Caco-2 (cell line): ENCODE measurements around the gene ETV3L. TPM values are rescaled to one million over a fixed set of nuclear protein-coding genes. Genes with fewer than 3 reads are reported as not detected.

Experiments
- BruUV-seq: library from RNA; stranded (reverse); fragments of 400-500 nt; replicated peaks from 2 replicates; lab custom pipeline; 2021; lab: Mats Ljungman, UMichigan
- CTCF ChIA-PET: fragments of 300-600 bp; sonication (Branson Sonifier 250); formaldehyde crosslinking; loops from one replicate; lab custom pipeline; 2022; ENCODE audit warnings: antibody characterized with exemption; lab: Charles Lee
- POLR2A ChIA-PET: fragments of 300-600 bp; sonication (Branson Sonifier 250); formaldehyde crosslinking; loops from one replicate; lab custom pipeline; 2022; ENCODE audit warnings: antibody characterized with exemption; lab: Charles Lee
- DNase-seq, 2 experiments: peaks; one replicate each; pipeline versions ENCODE4 v3.0.0 to v3.0.0-alpha.2; 2020 to 2022
- H3K27me3 ChIP-seq: replicated peaks from 2 replicates; pipeline ENCODE4 v1.6.0; 2011; ENCODE audit warnings: low read length; ENCODE audit not compliant: control insufficient read depth, insufficient read depth
- H3K36me3 ChIP-seq: 2 replicates; pipeline ENCODE4 v1.5.1; 2011; ENCODE audit warnings: low read length; ENCODE audit not compliant: control insufficient read depth, insufficient read depth
- H3K4me1 ChIP-seq: fragments of 250-450 bp; sonication (Bioruptor Pico); 2 replicates; pipeline ENCODE4 v1.5.1; 2020; ENCODE audit warnings: mild to moderate bottlenecking
- H3K4me3 ChIP-seq: 2 replicates; pipeline ENCODE4 v1.5.1; 2011; ENCODE audit warnings: low read depth, mild to moderate bottlenecking, control low read depth, low read length
- H3K9me3 ChIP-seq: fragments of 250-450 bp; sonication (Bioruptor Pico); 2 replicates; pipeline ENCODE4 v1.5.1; 2020; ENCODE audit warnings: mild to moderate bottlenecking, moderate library complexity
- H3K27ac Mint-ChIP-seq: one replicate; pipeline ENCODE4 v1.8.0; 2022; ENCODE audit warnings: mixed read lengths; ENCODE audit not compliant: unreplicated experiment
- H3K27me3 Mint-ChIP-seq: one replicate; pipeline ENCODE4 v1.8.0; 2022; ENCODE audit warnings: mixed read lengths; ENCODE audit not compliant: insufficient read depth, unreplicated experiment
- H3K36me3 Mint-ChIP-seq: one replicate; pipeline ENCODE4 v1.8.0; 2022; ENCODE audit warnings: mild to moderate bottlenecking, mixed read lengths; ENCODE audit not compliant: insufficient read depth, unreplicated experiment
- H3K4me1 Mint-ChIP-seq: one replicate; pipeline ENCODE4 v1.8.0; 2022; ENCODE audit warnings: low read depth, mixed read lengths; ENCODE audit not compliant: unreplicated experiment
- H3K4me3 Mint-ChIP-seq: one replicate; pipeline ENCODE4 v1.8.0; 2022; ENCODE audit warnings: mild to moderate bottlenecking, moderate library complexity, mixed read lengths; ENCODE audit not compliant: unreplicated experiment
- H3K9me3 Mint-ChIP-seq: one replicate; pipeline ENCODE4 v1.8.0; 2022; ENCODE audit warnings: mixed read lengths; ENCODE audit not compliant: unreplicated experiment
- intact Hi-C: fragments of 100-400 bp; cut with micrococcal nuclease; formaldehyde crosslinking; loops from one replicate; pipeline ENCODE4 v1.10.0; 2022; ENCODE audit not compliant: unreplicated experiment
- total RNA-seq: library from RNA; stranded (reverse); gene quantifications from 2 replicates; pipeline ENCODE4 v1.2.3, GENCODE V29; 2022
- TF ChIP-seq, protein P1 (sequence below), 2 experiments: fragments of 200-600 bp in 1 of 2; IDR thresholded peaks; 1 replicate in 1 of 2; 2 replicates in 1 of 2; pipeline versions ENCODE4 v1.5.1 to v1.8.0; 2011 to 2022; ENCODE audit warnings: antibody characterized with exemption in 1 of 2, control low read depth in 1 of 2, inconsistent platforms in 1 of 2, low read depth in 1 of 2, low read length in 1 of 2, mild to moderate bottlenecking in 1 of 2, moderate library complexity in 1 of 2; ENCODE audit not compliant: insufficient read depth in 1 of 2, severe bottlenecking in 1 of 2, unreplicated experiment in 1 of 2

Gene ETV3L
- total RNA-seq, 1 experiment from 2014 or later = not detected

DNA sequence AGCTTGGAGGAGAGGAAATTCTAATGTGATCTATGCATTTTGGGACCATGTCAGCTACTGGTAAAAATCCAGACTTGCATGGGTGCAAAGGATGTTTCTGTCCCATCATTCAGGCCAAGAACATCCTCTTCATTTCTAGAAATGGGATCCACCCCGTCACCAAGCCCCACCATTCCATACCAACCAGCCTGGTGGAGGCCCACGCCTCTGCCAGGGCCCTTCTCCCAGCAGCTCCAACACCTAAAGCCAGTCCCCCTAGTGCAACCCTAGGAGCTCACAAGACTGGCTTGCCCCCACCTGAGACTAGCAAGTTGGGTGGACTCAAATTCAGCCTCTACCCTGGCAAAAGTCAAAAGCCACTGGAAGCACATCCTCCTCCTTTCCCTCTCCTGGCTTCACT lies 55.9 kb downstream of the ETV3L start:
- POLR2A ChIA-PET = interaction anchor here (0.5 kb wide), 1 partner anchor 48 kb away, joined by 3 read pairs; no protein-coding TSS in a partner anchor
- H3K4me1 Mint-ChIP-seq = peaks cover 37% of the 10 kb centered on the region
- H3K36me3 ChIP-seq = no peaks in the 10 kb centered on the region; the same call in 1 of the 2 replicates
- H3K27ac Mint-ChIP-seq = no peak overlapping the region
- intact Hi-C loops = loop anchor here (1.0 to 2.0 kb wide), 2 partner anchors 46 to 75 kb away; no protein-coding TSS in a partner anchor
- TF ChIP-seq, protein P1, sequence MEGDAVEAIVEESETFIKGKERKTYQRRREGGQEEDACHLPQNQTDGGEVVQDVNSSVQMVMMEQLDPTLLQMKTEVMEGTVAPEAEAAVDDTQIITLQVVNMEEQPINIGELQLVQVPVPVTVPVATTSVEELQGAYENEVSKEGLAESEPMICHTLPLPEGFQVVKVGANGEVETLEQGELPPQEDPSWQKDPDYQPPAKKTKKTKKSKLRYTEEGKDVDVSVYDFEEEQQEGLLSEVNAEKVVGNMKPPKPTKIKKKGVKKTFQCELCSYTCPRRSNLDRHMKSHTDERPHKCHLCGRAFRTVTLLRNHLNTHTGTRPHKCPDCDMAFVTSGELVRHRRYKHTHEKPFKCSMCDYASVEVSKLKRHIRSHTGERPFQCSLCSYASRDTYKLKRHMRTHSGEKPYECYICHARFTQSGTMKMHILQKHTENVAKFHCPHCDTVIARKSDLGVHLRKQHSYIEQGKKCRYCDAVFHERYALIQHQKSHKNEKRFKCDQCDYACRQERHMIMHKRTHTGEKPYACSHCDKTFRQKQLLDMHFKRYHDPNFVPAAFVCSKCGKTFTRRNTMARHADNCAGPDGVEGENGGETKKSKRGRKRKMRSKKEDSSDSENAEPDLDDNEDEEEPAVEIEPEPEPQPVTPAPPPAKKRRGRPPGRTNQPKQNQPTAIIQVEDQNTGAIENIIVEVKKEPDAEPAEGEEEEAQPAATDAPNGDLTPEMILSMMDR (IDR thresholded peaks at IDR 0.05; ENCODE audit: insufficient read depth in 1 of 2, low read depth in 1 of 2, low read length in 1 of 2, severe bottlenecking in 1 of 2, unreplicated experiment in 1 of 2) = no peak
- peaks cover 10% of the 10 kb centered on the region for H3K4me1 ChIP-seq
- H3K4me3 Mint-ChIP-seq = peak overlapping the region; percentile 100
- no TSS peak for BruUV-seq
- no peaks in the 10 kb centered on the region for H3K9me3 Mint-ChIP-seq
- H3K36me3 Mint-ChIP-seq = peaks cover 19% of the 10 kb centered on the region
- no peaks in the 10 kb centered on the region for H3K27me3 Mint-ChIP-seq
- no peaks in the 10 kb centered on the region for H3K9me3 ChIP-seq
- CTCF ChIA-PET = interaction anchor here (1.4 kb wide), 1 partner anchor 46 kb away, joined by 3 read pairs; no protein-coding TSS in a partner anchor
- no peaks in the 10 kb centered on the region for H3K27me3 ChIP-seq
- no peak for DNase-seq
- H3K4me3 ChIP-seq = peak overlapping the region; percentile 59

DNA sequence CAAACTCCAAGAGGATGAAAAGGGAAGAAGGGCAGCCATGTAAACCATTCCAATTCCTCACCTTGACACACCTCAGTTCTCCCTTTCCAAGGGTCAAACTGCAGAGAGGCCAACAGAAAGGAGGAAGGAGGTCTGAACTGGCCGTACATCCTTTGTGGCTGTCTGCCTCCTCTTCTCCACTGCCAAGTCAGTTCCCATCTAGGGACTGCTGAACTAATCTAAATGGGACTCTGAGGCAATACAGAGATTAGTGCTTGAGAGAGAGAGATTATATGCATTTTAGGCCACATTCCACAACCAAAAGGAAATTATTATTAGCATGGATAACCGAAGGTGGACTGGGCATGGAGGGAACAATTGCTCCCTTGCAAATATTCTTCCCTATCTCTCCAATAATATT lies 56.8 kb downstream of the ETV3L start:
- DNase-seq = no peak
- BruUV-seq = no TSS peak
- H3K36me3 Mint-ChIP-seq = peaks cover 19% of the 10 kb centered on the region
- no peaks in the 10 kb centered on the region for H3K27me3 Mint-ChIP-seq
- intact Hi-C loops = no loop called here
- no peaks in the 10 kb centered on the region for H3K27me3 ChIP-seq
- no peaks in the 10 kb centered on the region for H3K9me3 Mint-ChIP-seq
- H3K4me1 Mint-ChIP-seq = peaks cover 37% of the 10 kb centered on the region
- peak overlapping the region; percentile 100 for H3K4me3 Mint-ChIP-seq
- no peaks in the 10 kb centered on the region for H3K9me3 ChIP-seq
- no peak overlapping the region for H3K4me3 ChIP-seq
- H3K4me1 ChIP-seq = peaks cover 10% of the 10 kb centered on the region
- no peak overlapping the region for H3K27ac Mint-ChIP-seq
- POLR2A ChIA-PET = no interaction called here
- CTCF ChIA-PET = interaction anchor here (1.5 kb wide), 1 partner anchor 48 kb away, joined by 4 read pairs; no protein-coding TSS in a partner anchor
- TF ChIP-seq, protein P1 (IDR thresholded peaks at IDR 0.05; ENCODE audit: insufficient read depth in 1 of 2, low read depth in 1 of 2, low read length in 1 of 2, severe bottlenecking in 1 of 2, unreplicated experiment in 1 of 2) = no peak
- H3K36me3 ChIP-seq = no peaks in the 10 kb centered on the region; the same call in 1 of the 2 replicates

Other genes starting within 250 kb of the ETV3L start
- not detected in 2 replicates for gene INSRR, start 240.7 kb downstream of the ETV3L start, total RNA-seq
- not detected in 2 replicates for gene NTRK1, start 238.9 kb downstream of the ETV3L start, total RNA-seq
- 0.18 and 0.39 TPM in 2 replicates for gene PEAR1, start 206.1 kb downstream of the ETV3L start, total RNA-seq
- gene LRRC71, start 179.2 kb downstream of the ETV3L start, total RNA-seq = not detected in 2 replicates
- gene ARHGEF11, start 54.1 kb downstream of the ETV3L start, total RNA-seq = 45.5 and 47.3 TPM in 2 replicates
- 25.8 and 27.5 TPM in 2 replicates for gene ETV3, start 38.6 kb upstream of the ETV3L start, total RNA-seq